H1 (cell line): Measurements from ENCODE around the gene PTBP3. TPM values are rescaled to one million over a fixed set of nuclear protein-coding genes. Genes with fewer than 3 reads are reported as not detected.

ENCODE experiments used
- CTCF ChIA-PET: fragments of 300-600 bp; sonication (Branson Sonifier 250); formaldehyde crosslinking; loops from one replicate; lab custom pipeline; 2021; ENCODE audit not compliant: partially characterized antibody; lab: Charles Lee
- POLR2A ChIA-PET: fragments of 300-600 bp; sonication (Branson Sonifier 250); formaldehyde crosslinking; loops from one replicate; lab custom pipeline; 2021; ENCODE audit warnings: inconsistent platforms; ENCODE audit not compliant: partially characterized antibody; lab: Charles Lee
- DNase-seq, 2 experiments: peaks; one replicate each; pipeline versions ENCODE4 v3.0.0 to v3.0.0-alpha.2; 2010 to 2022; ENCODE audit warnings: low spot score in 2 of 2, low read depth in 1 of 2, mixed read lengths in 1 of 2
- FAIRE-seq: peaks from 2 replicates; lab custom pipeline; 2011; peaks lifted over from hg19 to GRCh38; lab: Jason Lieb, UNC
- H2AFZ ChIP-seq: 2 replicates; pipeline ENCODE4 v1.8.1; 2012; ENCODE audit warnings: low read length, inconsistent platforms
- H2AK5ac ChIP-seq: 2 replicates; pipeline ENCODE4 v1.6.1; 2013; ENCODE audit warnings: low read depth, low read length
- H2BK120ac ChIP-seq: replicated peaks from 2 replicates; pipeline ENCODE3; 2013; ENCODE audit warnings: low read depth, low read length, inconsistent platforms
- H2BK12ac ChIP-seq: 2 replicates; pipeline ENCODE4 v1.6.1; 2013; ENCODE audit warnings: low read depth, low read length
- H2BK15ac ChIP-seq: 2 replicates; pipeline ENCODE4 v1.6.1; 2013; ENCODE audit warnings: low read length
- H2BK20ac ChIP-seq: 2 replicates; pipeline ENCODE4 v1.6.1; 2013; ENCODE audit warnings: low read length
- H2BK5ac ChIP-seq: 2 replicates; pipeline ENCODE4 v1.6.1; 2013; ENCODE audit warnings: low read depth, low read length
- H3K14ac ChIP-seq: 2 replicates; pipeline ENCODE4 v1.6.1; 2013; ENCODE audit warnings: inconsistent platforms; ENCODE audit not compliant: insufficient read length
- H3K18ac ChIP-seq: 2 replicates; pipeline ENCODE4 v1.6.1; 2013; ENCODE audit warnings: low read length; ENCODE audit errors: extremely low read depth
- H3K23ac ChIP-seq: 2 replicates; pipeline ENCODE4 v1.6.1; 2013; ENCODE audit warnings: inconsistent platforms; ENCODE audit not compliant: insufficient read length
- H3K23me2 ChIP-seq: 2 replicates; pipeline ENCODE4 v1.6.1; 2013; ENCODE audit warnings: low read depth, low read length
- H3K27ac ChIP-seq: 2 replicates; pipeline ENCODE4 v1.6.1; 2011; ENCODE audit warnings: low read depth, low read length, inconsistent platforms
- H3K27me3 ChIP-seq, 4 experiments: replicated peaks in 1 of 4; 1 replicate in 1 of 4; 2 replicates in 3 of 4; pipeline versions ENCODE4 v1.6.1 to v1.8.1; 2011 to 2013; ENCODE audit warnings: low read length in 3 of 4, mild to moderate bottlenecking in 3 of 4, inconsistent platforms in 2 of 4, mixed read lengths in 2 of 4, moderate library complexity in 1 of 4; ENCODE audit not compliant: control insufficient read depth in 3 of 4, insufficient read depth in 3 of 4; ENCODE audit errors: extremely low read depth in 1 of 4
- H3K36me3 ChIP-seq, 4 experiments: 2 replicates each; pipeline versions ENCODE4 v1.6.1 to v1.8.1; 2011 to 2013; ENCODE audit warnings: mild to moderate bottlenecking in 4 of 4, low read length in 3 of 4, moderate library complexity in 2 of 4, control low read depth in 1 of 4, inconsistent platforms in 1 of 4; ENCODE audit not compliant: insufficient read depth in 4 of 4, control insufficient read depth in 2 of 4
- H3K4ac ChIP-seq: replicated peaks from 2 replicates; pipeline ENCODE3; 2013; ENCODE audit warnings: low read length, low read depth, mixed read lengths, inconsistent platforms; ENCODE audit not compliant: insufficient read length
- H3K4me1 ChIP-seq, 4 experiments: replicated peaks in 1 of 4; 1 replicate in 1 of 4; 2 replicates in 3 of 4; pipeline versions ENCODE4 v1.6.1 to v1.8.1; 2011 to 2013; ENCODE audit warnings: low read length in 3 of 4, inconsistent platforms in 2 of 4, mixed read lengths in 1 of 4; ENCODE audit not compliant: insufficient read depth in 4 of 4, control insufficient read depth in 3 of 4
- H3K4me2 ChIP-seq, 2 experiments: 2 replicates each; pipeline versions ENCODE4 v1.6.1 to v1.8.1; 2011 to 2013; ENCODE audit warnings: low read depth in 2 of 2, low read length in 2 of 2, control low read depth in 1 of 2, inconsistent platforms in 1 of 2, mild to moderate bottlenecking in 1 of 2; ENCODE audit not compliant: insufficient read depth in 1 of 2
- H3K4me3 ChIP-seq, 4 experiments: fragments of 200-600, 300-600 bp in 1 of 4; sonication (generic), shearing (Covaris generic), sonication (Bioruptor Twin) in 1 of 4; 2 replicates each; pipeline versions ENCODE4 v1.5.1 to v1.8.1; 2011 to 2016; ENCODE audit warnings: low read length in 4 of 4, low read depth in 3 of 4, control low read depth in 2 of 4, inconsistent platforms in 2 of 4, mild to moderate bottlenecking in 2 of 4, mixed read lengths in 1 of 4, moderate library complexity in 1 of 4; ENCODE audit not compliant: insufficient read depth in 2 of 4; ENCODE audit errors: extremely low read depth in 1 of 4
- H3K56ac ChIP-seq: replicated peaks from 2 replicates; pipeline ENCODE3; 2013; ENCODE audit warnings: low read depth, mild to moderate bottlenecking, mixed read lengths, low read length, inconsistent platforms; ENCODE audit not compliant: insufficient read length
- H3K79me1 ChIP-seq: 2 replicates; pipeline ENCODE4 v1.6.1; 2013; ENCODE audit warnings: low read depth, low read length, control low read depth
- H3K79me2 ChIP-seq, 2 experiments: 2 replicates each; pipeline versions ENCODE4 v1.6.1 to v1.8.1; 2012 to 2013; ENCODE audit warnings: low read length in 2 of 2, mild to moderate bottlenecking in 2 of 2, inconsistent platforms in 1 of 2; ENCODE audit not compliant: insufficient read depth in 2 of 2, control insufficient read depth in 1 of 2
- H3K9ac ChIP-seq, 4 experiments: replicated peaks in 1 of 4; 1 replicate in 1 of 4; 2 replicates in 3 of 4; pipeline versions ENCODE4 v1.6.1 to v1.8.1; 2011 to 2013; ENCODE audit warnings: low read depth in 3 of 4, low read length in 3 of 4, control low read depth in 2 of 4, mild to moderate bottlenecking in 2 of 4, moderate library complexity in 2 of 4, inconsistent platforms in 1 of 4; ENCODE audit errors: extremely low read depth in 1 of 4
- H3K9me3 ChIP-seq, 2 experiments: 2 replicates each; pipeline versions ENCODE4 v1.6.1 to v1.8.1; 2012 to 2013; ENCODE audit warnings: mild to moderate bottlenecking in 2 of 2, moderate library complexity in 2 of 2, control low read depth in 1 of 2, inconsistent platforms in 1 of 2, low read depth in 1 of 2, low read length in 1 of 2, mixed read lengths in 1 of 2; ENCODE audit not compliant: insufficient read depth in 2 of 2
- H4K20me1 ChIP-seq, 2 experiments: replicated peaks in 1 of 2; 2 replicates each; pipeline versions ENCODE3 to v1.8.1; 2011 to 2013; ENCODE audit warnings: inconsistent platforms in 2 of 2, low read length in 2 of 2, mild to moderate bottlenecking in 1 of 2; ENCODE audit not compliant: insufficient read depth in 2 of 2, control insufficient read depth in 1 of 2
- H4K5ac ChIP-seq: 2 replicates; pipeline ENCODE4 v1.6.1; 2013; ENCODE audit warnings: low read length, low read depth, mixed read lengths, inconsistent platforms; ENCODE audit not compliant: insufficient read length
- H4K8ac ChIP-seq: 2 replicates; pipeline ENCODE4 v1.8.0; 2013; ENCODE audit warnings: mild to moderate bottlenecking, moderate library complexity, low read length, inconsistent platforms; ENCODE audit not compliant: insufficient read depth; ENCODE audit errors: extremely low read depth
- H4K91ac ChIP-seq: replicated peaks from 2 replicates; pipeline ENCODE3; 2013; ENCODE audit warnings: low read length, mixed read lengths, inconsistent platforms; ENCODE audit not compliant: insufficient read length
- CEBPB ChIP-seq: IDR thresholded peaks from 2 replicates; pipeline ENCODE4 v1.6.1; 2012; ENCODE audit warnings: low read depth, low read length
- CHD2 ChIP-seq: IDR thresholded peaks from 2 replicates; pipeline ENCODE4 v1.6.1; 2012; ENCODE audit warnings: low read length, improper control_type of control experiment
- CREB1 ChIP-seq: IDR thresholded peaks from 2 replicates; pipeline ENCODE4 v1.6.1; 2012; ENCODE audit warnings: inconsistent platforms
- EGR1 ChIP-seq: IDR thresholded peaks from 2 replicates; pipeline ENCODE4 v1.6.1; 2011; ENCODE audit warnings: low read depth, low read length, borderline replicate concordance
- HDAC6 ChIP-seq: IDR thresholded peaks from one replicate; pipeline ENCODE4 v1.7.1; 2012; ENCODE audit warnings: low read depth, mild to moderate bottlenecking, inconsistent platforms, low read length, moderate library complexity
- TAF1 ChIP-seq: IDR thresholded peaks from 2 replicates; pipeline ENCODE4 v1.6.1; 2011; ENCODE audit warnings: mild to moderate bottlenecking, low read depth, low read length
- polyA plus RNA-seq, 7 experiments: library from polyadenylated mRNA; depleted of rRNA in 3 of 7; stranded (reverse) in 5 of 7; unstranded in 2 of 7; fragments of >200 nt in 5 of 7; fragments of 200-250 nt in 2 of 7; gene quantifications; 1 replicate in 5 of 7; 2 replicates in 1 of 7; 4 replicates in 1 of 7; pipeline versions ENCODE4 v1.2.1 to v1.2.3, GENCODE V29; 2011 to 2013; ENCODE audit warnings: missing spikeins in 2 of 7, mixed read lengths in 2 of 7
- total RNA-seq: library from RNA; stranded (reverse); fragmentation: NEBNext Ultra II Directional; extraction: Animal tissue kit (Norgen Biotek cat#: 25700); gene quantifications from 2 replicates; pipeline ENCODE4 v1.2.1, GENCODE V29; 2021

Gene PTBP3
- total and polyA plus RNA-seq, 2 of the 8 experiments (the other 6 are each of a cell fraction or from before 2014, with no cell fraction given) = 51.0 to 124 TPM

DNA sequence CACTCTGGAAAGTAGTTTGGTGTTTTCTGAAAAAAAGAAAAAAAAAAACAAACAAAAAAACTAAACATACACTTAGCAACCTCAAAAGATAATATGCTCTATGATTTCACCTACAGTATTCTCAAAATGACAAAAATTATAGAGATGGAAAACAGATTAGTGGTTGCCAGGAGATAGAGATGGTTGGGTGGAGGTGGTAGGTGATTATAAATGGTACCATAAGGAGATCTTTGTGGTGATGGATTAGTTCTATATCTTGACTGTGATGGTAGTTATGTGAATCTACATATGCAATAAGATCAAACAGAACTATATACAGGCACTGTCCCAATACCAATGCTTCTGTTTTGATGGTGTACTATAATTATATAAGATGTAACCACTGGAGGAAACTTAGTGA is 32.0 kb downstream of the PTBP3 start:
- Histone ChIP-seq H3K36me3 (no peaks in the 10 kb centered on the region), H3K9me3 (no peaks in the 10 kb centered on the region), H3K79me1 (peaks cover 2% of the 10 kb centered on the region; the same call in 1 of the 2 replicates), H4K8ac (no peak overlapping the region), H3K4ac (no peak overlapping the region), H4K5ac (no peak overlapping the region), H3K4me3 (no peak overlapping the region), H4K20me1 (peaks cover 3 to 5% of the 10 kb centered on the region in 2 experiments), H2AFZ (no peak overlapping the region), H3K14ac (no peak overlapping the region), H3K27ac (no peak overlapping the region), H2BK120ac (no peak overlapping the region), H2BK5ac (no peak overlapping the region), H3K23me2 (no peaks in the 10 kb centered on the region), H2BK12ac (no peak overlapping the region), H2AK5ac (no peak overlapping the region), H3K9ac (no peak overlapping the region), H3K56ac (no peak overlapping the region), H3K79me2 (peaks cover 0 to 84% of the 10 kb centered on the region in 2 experiments), H3K4me1 (no peaks in the 10 kb centered on the region), H3K18ac (no peak overlapping the region), H2BK20ac (no peak overlapping the region), H2BK15ac (no peak overlapping the region), H3K27me3 (no peaks in the 10 kb centered on the region), H4K91ac (no peak overlapping the region), H3K23ac (no peak overlapping the region), H3K4me2 (no peak overlapping the region)
- no peak for FAIRE-seq
- ChIA-PET CTCF (no interaction called here), POLR2A (no interaction called here)
- no peak for DNase-seq
- TF ChIP-seq CREB1 = no peak
- TF ChIP-seq HDAC6 = no peak
- no peak for TF ChIP-seq CHD2
- TF ChIP-seq TAF1 = no peak
- no peak for TF ChIP-seq CEBPB
- no peak for TF ChIP-seq EGR1
